ENCODE results near the gene GPATCH1.

DNA sequence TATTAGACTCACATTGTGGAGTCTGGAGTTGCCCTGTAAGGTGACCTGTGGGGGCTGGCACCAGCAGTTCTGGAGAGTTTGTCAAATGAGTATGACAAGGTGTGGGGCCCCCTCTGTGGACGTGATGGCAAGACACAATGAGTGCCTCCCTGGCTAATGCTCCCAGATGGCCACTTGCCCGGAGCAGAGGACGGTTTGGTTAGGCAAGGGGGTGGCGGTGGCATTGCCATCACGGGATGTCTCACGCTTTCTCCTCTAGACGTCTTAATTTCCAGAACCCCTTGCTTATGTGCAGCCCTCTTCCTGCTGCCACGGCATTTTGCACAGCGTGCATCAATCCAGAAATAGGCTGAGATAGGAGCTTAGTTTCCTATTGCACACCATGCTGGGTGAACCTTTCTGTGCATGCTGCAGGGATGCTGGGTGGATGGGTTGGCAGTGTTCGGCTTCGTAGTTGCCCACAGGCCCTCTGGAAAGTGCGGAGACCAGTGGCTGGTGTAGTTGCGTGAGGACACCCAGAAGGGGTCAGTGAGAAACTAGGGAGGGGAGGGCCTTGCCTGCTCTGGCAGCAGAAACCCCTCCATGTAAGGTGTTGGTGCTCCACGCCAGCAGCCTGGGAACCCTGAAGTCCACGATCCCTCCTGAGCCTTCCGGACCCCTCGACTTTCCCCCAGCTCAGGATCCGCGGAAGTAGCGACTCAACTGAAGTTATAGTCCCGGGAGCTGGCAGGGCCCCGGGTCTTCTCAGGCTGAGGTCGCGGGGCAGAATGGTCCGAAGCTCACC lies 95.1 kb downstream of the GPATCH1 start:
- TF ChIP-seq, protein P1, sequence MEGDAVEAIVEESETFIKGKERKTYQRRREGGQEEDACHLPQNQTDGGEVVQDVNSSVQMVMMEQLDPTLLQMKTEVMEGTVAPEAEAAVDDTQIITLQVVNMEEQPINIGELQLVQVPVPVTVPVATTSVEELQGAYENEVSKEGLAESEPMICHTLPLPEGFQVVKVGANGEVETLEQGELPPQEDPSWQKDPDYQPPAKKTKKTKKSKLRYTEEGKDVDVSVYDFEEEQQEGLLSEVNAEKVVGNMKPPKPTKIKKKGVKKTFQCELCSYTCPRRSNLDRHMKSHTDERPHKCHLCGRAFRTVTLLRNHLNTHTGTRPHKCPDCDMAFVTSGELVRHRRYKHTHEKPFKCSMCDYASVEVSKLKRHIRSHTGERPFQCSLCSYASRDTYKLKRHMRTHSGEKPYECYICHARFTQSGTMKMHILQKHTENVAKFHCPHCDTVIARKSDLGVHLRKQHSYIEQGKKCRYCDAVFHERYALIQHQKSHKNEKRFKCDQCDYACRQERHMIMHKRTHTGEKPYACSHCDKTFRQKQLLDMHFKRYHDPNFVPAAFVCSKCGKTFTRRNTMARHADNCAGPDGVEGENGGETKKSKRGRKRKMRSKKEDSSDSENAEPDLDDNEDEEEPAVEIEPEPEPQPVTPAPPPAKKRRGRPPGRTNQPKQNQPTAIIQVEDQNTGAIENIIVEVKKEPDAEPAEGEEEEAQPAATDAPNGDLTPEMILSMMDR (IDR thresholded peaks at IDR 0.05; ENCODE audit: borderline replicate concordance, extremely low read depth, low read length, poor library complexity, severe bottlenecking) = peak; percentile 23
- no peak for TF ChIP-seq EZH2 (IDR thresholded peaks at IDR 0.05; ENCODE audit: borderline replicate concordance, low read depth, low read length, severe bottlenecking)
